Mammary epithelial cell (primary cell): ENCODE results near the gene AMTN.

Experiments used
- EZH2 ChIP-seq: IDR thresholded peaks from 2 replicates; pipeline ENCODE4 v1.6.1; 2012; ENCODE audit warnings: low read length, inconsistent platforms, borderline replicate concordance
- TF ChIP-seq, protein P1 (sequence below), 2 donors: IDR thresholded peaks in 1 of 2; conservative IDR thresholded peaks in 1 of 2; 2 replicates each; pipeline ENCODE4 v1.5.1; 2011 to 2012; ENCODE audit warnings: inconsistent platforms in 2 of 2, low read length in 2 of 2, mild to moderate bottlenecking in 2 of 2, control low read depth in 1 of 2, low read depth in 1 of 2; ENCODE audit not compliant: insufficient read depth in 1 of 2; ENCODE audit errors: extremely low read depth in 1 of 2

DNA sequence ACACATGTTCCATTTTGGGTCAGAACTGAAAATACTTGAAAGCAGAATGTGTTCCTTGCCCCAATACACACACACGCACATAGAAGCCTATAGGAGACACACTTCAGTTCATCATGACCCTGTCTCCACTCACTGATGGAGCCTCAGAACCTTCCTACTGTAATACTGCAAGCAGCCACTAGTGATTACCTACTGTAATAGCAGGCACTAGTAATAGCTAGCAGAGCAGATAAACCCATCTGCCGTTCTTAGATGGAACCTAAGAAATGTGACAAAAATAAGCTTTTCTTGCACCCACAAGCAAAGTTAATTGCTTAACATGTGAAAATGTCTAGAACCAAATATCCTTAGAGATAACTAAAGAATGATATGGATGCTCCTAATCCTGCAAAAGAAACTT, 13.6 kb downstream of the AMTN start:
- TF ChIP-seq, protein P1, sequence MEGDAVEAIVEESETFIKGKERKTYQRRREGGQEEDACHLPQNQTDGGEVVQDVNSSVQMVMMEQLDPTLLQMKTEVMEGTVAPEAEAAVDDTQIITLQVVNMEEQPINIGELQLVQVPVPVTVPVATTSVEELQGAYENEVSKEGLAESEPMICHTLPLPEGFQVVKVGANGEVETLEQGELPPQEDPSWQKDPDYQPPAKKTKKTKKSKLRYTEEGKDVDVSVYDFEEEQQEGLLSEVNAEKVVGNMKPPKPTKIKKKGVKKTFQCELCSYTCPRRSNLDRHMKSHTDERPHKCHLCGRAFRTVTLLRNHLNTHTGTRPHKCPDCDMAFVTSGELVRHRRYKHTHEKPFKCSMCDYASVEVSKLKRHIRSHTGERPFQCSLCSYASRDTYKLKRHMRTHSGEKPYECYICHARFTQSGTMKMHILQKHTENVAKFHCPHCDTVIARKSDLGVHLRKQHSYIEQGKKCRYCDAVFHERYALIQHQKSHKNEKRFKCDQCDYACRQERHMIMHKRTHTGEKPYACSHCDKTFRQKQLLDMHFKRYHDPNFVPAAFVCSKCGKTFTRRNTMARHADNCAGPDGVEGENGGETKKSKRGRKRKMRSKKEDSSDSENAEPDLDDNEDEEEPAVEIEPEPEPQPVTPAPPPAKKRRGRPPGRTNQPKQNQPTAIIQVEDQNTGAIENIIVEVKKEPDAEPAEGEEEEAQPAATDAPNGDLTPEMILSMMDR (conservative IDR thresholded peaks at IDR 0.05 in 1 of 2, IDR thresholded peaks at IDR 0.05 in 1 of 2; ENCODE audit: extremely low read depth in 1 of 2, insufficient read depth in 1 of 2, low read depth in 1 of 2, low read length in 2 of 2), result peak; percentile 27 to 33
- TF ChIP-seq EZH2, result no peak
